ENCODE results near the gene PARD3.
"Not testable (repeated sequence)": the region's sequence is repeated elsewhere in the genome, so short reads cannot be mapped to it uniquely, and the experiment has no call there.

PARD3 gene

GRCh38 chr10:34700752-34701151 lies 114.3 kb downstream of the PARD3 start:
- not testable (repeated sequence) for H3K36me3 ChIP-seq (ENCODE audit: control insufficient read depth, insufficient read depth, low read length); H3K4me1 ChIP-seq (ENCODE audit: control insufficient read depth, insufficient read depth, low read length, poor library complexity, severe bottlenecking); H3K9me3 ChIP-seq (ENCODE audit: control insufficient read depth, low read length); H3K4me3 ChIP-seq (ENCODE audit: insufficient read depth, low read depth, low read length, poor library complexity, severe bottlenecking); H3K27ac ChIP-seq (ENCODE audit: insufficient read depth, low read length, poor library complexity, severe bottlenecking); DNase-seq; H3K27me3 ChIP-seq (replicated peaks; ENCODE audit: control insufficient read depth, insufficient read depth, low read length, poor library complexity, severe bottlenecking)

DNA sequence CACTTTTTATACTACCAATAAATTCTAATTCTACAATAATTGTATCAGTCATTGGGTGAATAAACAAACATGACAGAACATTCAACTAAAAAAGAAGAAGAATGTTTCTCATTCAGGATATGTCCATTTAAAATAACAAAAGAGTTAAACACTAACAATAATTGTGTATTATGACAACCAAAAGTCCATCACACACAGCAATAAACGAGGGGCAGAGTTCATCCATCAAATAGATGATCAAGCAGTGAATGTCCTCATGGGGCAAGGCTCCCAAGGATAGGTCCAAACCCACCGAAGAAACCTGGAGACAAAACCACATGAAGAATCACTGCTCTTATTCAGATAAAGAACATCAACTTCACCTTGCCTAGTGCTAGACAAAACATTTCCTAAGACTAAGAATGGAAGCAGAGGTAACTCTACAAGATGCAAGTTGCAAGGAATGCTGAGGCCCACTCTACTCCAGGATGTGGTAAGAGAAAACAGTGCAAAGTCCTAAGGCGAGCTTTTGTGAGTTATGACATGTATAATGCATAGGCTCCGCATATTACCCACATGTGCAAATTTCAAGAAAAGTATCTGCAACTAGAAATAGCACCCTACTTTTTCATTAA lies 115.1 kb downstream of the PARD3 start:
- no peak for DNase-seq
- Histone ChIP-seq H3K36me3 (ENCODE audit: control insufficient read depth, insufficient read depth, low read length) (no peaks in the 10 kb centered on the region), H3K27me3 (replicated peaks; ENCODE audit: control insufficient read depth, insufficient read depth, low read length, poor library complexity, severe bottlenecking) (no peaks in the 10 kb centered on the region), H3K9me3 (ENCODE audit: control insufficient read depth, low read length) (no peaks in the 10 kb centered on the region), H3K4me3 (ENCODE audit: insufficient read depth, low read depth, low read length, poor library complexity, severe bottlenecking) (no peak overlapping the region), H3K27ac (ENCODE audit: insufficient read depth, low read length, poor library complexity, severe bottlenecking) (no peak overlapping the region), H3K4me1 (ENCODE audit: control insufficient read depth, insufficient read depth, low read length, poor library complexity, severe bottlenecking) (no peaks in the 10 kb centered on the region)

DNA sequence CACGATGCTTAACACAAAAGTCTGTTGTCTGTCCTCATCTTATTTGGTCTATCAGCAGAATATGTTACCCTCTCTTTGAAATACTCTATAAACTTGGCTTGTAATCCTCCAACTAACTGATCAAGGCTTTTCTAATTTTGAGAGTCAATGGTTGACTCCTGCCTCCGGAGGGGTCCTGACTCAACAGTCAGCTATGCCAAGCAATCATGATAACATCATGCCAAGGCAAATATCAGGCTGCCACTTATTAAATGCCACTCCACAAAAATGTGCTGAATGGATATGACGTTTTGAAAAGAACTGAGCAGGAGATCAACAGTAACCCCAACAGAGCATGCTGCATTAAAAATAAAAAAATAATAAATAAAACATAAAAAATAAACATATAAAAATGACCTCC lies 116.1 kb downstream of the PARD3 start:
- Histone ChIP-seq H3K27me3 (replicated peaks; ENCODE audit: control insufficient read depth, insufficient read depth, low read length, poor library complexity, severe bottlenecking) (no peaks in the 10 kb centered on the region), H3K36me3 (ENCODE audit: control insufficient read depth, insufficient read depth, low read length) (no peaks in the 10 kb centered on the region), H3K4me3 (ENCODE audit: insufficient read depth, low read depth, low read length, poor library complexity, severe bottlenecking) (no peak overlapping the region), H3K4me1 (ENCODE audit: control insufficient read depth, insufficient read depth, low read length, poor library complexity, severe bottlenecking) (no peaks in the 10 kb centered on the region), H3K27ac (ENCODE audit: insufficient read depth, low read length, poor library complexity, severe bottlenecking) (no peak overlapping the region), H3K9me3 (ENCODE audit: control insufficient read depth, low read length) (no peaks in the 10 kb centered on the region)
- DNase-seq, result no peak

- H3K27ac ChIP-seq (ENCODE audit: insufficient read depth, low read length, poor library complexity, severe bottlenecking), result no peak overlapping the region
- H3K4me3 ChIP-seq (ENCODE audit: insufficient read depth, low read depth, low read length, poor library complexity, severe bottlenecking), result no peak overlapping the region
- no peaks in the 10 kb centered on the region for H3K4me1 ChIP-seq (ENCODE audit: control insufficient read depth, insufficient read depth, low read length, poor library complexity, severe bottlenecking)
- no peaks in the 10 kb centered on the region for H3K36me3 ChIP-seq (ENCODE audit: control insufficient read depth, insufficient read depth, low read length)
- no peaks in the 10 kb centered on the region for H3K9me3 ChIP-seq (ENCODE audit: control insufficient read depth, low read length)
- DNase-seq, result no peak
- no peaks in the 10 kb centered on the region for H3K27me3 ChIP-seq (replicated peaks; ENCODE audit: control insufficient read depth, insufficient read depth, low read length, poor library complexity, severe bottlenecking)
Measured at GRCh38 chr10:34698248-34698831, 116.8 kb downstream of the PARD3 start.

DNA sequence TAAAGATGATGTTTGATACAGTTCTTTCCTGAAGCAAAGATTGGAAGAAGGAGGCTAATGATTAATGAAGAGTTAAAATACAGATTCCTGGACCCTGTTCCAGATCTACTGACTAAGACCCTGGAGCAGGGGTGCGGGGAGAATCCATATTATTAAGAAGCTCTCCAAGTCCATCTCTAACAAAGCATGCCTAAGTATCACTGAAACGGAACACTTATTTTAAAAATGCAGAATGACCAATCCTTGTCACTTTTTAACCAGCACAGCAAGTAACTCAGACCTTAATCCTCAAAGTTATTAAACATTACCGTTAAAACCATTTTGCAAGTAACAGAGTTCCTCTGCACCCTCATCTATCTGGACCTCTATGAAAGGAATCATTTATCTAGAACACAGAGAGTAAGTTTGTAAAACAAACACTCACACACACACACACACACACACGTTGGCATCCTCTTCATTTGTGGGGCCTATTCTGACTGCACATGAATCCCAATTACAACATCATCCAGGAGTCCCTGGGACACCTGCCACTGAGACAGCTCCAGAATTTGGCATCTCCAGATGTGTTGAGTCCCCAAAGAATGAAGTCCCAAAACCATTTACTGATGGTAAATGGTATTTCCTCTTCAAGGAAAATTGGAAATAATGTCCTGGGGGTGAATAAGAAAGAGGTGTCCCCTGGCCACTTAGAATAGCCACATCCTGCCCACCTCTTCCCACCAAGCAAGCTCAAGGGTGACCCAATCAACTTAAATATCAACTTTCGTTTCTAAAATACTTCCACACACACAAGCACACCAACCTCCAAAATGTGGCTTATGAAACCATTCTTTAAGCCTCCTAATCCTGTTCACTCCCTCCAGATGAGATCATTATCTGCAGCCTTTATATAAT lies 117.5 kb downstream of the PARD3 start:
- Histone ChIP-seq H3K36me3 (ENCODE audit: control insufficient read depth, insufficient read depth, low read length) (no peaks in the 10 kb centered on the region), H3K27me3 (replicated peaks; ENCODE audit: control insufficient read depth, insufficient read depth, low read length, poor library complexity, severe bottlenecking) (no peaks in the 10 kb centered on the region), H3K4me1 (ENCODE audit: control insufficient read depth, insufficient read depth, low read length, poor library complexity, severe bottlenecking) (no peaks in the 10 kb centered on the region), H3K27ac (ENCODE audit: insufficient read depth, low read length, poor library complexity, severe bottlenecking) (no peak overlapping the region), H3K9me3 (ENCODE audit: control insufficient read depth, low read length) (no peaks in the 10 kb centered on the region), H3K4me3 (ENCODE audit: insufficient read depth, low read depth, low read length, poor library complexity, severe bottlenecking) (no peak overlapping the region)
- DNase-seq, result no peak

- no peak for DNase-seq
- H3K9me3 ChIP-seq (ENCODE audit: control insufficient read depth, low read length), result no peaks in the 10 kb centered on the region
- H3K4me3 ChIP-seq (ENCODE audit: insufficient read depth, low read depth, low read length, poor library complexity, severe bottlenecking), result no peak overlapping the region
- no peaks in the 10 kb centered on the region for H3K36me3 ChIP-seq (ENCODE audit: control insufficient read depth, insufficient read depth, low read length)
- H3K4me1 ChIP-seq (ENCODE audit: control insufficient read depth, insufficient read depth, low read length, poor library complexity, severe bottlenecking), result no peaks in the 10 kb centered on the region
- no peaks in the 10 kb centered on the region for H3K27me3 ChIP-seq (replicated peaks; ENCODE audit: control insufficient read depth, insufficient read depth, low read length, poor library complexity, severe bottlenecking)
- H3K27ac ChIP-seq (ENCODE audit: insufficient read depth, low read length, poor library complexity, severe bottlenecking), result no peak overlapping the region
Measured at GRCh38 chr10:34696423-34696822, 118.7 kb downstream of the PARD3 start.

- H3K36me3 ChIP-seq (ENCODE audit: control insufficient read depth, insufficient read depth, low read length), result no peaks in the 10 kb centered on the region
- H3K27me3 ChIP-seq (replicated peaks; ENCODE audit: control insufficient read depth, insufficient read depth, low read length, poor library complexity, severe bottlenecking), result no peaks in the 10 kb centered on the region
- H3K4me3 ChIP-seq (ENCODE audit: insufficient read depth, low read depth, low read length, poor library complexity, severe bottlenecking), result no peak overlapping the region
- H3K4me1 ChIP-seq (ENCODE audit: control insufficient read depth, insufficient read depth, low read length, poor library complexity, severe bottlenecking), result no peaks in the 10 kb centered on the region
- H3K9me3 ChIP-seq (ENCODE audit: control insufficient read depth, low read length), result no peaks in the 10 kb centered on the region
- H3K27ac ChIP-seq (ENCODE audit: insufficient read depth, low read length, poor library complexity, severe bottlenecking), result no peak overlapping the region
- no peak for DNase-seq
Measured at GRCh38 chr10:34690383-34691049, 124.6 kb downstream of the PARD3 start.

- Histone ChIP-seq H3K4me3 (ENCODE audit: insufficient read depth, low read depth, low read length, poor library complexity, severe bottlenecking) (no peak overlapping the region), H3K4me1 (ENCODE audit: control insufficient read depth, insufficient read depth, low read length, poor library complexity, severe bottlenecking) (no peaks in the 10 kb centered on the region), H3K9me3 (ENCODE audit: control insufficient read depth, low read length) (no peaks in the 10 kb centered on the region), H3K36me3 (ENCODE audit: control insufficient read depth, insufficient read depth, low read length) (no peaks in the 10 kb centered on the region), H3K27me3 (replicated peaks; ENCODE audit: control insufficient read depth, insufficient read depth, low read length, poor library complexity, severe bottlenecking) (no peaks in the 10 kb centered on the region), H3K27ac (ENCODE audit: insufficient read depth, low read length, poor library complexity, severe bottlenecking) (no peak overlapping the region)
- DNase-seq, result no peak
Measured at GRCh38 chr10:34689053-34689452, 126.0 kb downstream of the PARD3 start.

DNA sequence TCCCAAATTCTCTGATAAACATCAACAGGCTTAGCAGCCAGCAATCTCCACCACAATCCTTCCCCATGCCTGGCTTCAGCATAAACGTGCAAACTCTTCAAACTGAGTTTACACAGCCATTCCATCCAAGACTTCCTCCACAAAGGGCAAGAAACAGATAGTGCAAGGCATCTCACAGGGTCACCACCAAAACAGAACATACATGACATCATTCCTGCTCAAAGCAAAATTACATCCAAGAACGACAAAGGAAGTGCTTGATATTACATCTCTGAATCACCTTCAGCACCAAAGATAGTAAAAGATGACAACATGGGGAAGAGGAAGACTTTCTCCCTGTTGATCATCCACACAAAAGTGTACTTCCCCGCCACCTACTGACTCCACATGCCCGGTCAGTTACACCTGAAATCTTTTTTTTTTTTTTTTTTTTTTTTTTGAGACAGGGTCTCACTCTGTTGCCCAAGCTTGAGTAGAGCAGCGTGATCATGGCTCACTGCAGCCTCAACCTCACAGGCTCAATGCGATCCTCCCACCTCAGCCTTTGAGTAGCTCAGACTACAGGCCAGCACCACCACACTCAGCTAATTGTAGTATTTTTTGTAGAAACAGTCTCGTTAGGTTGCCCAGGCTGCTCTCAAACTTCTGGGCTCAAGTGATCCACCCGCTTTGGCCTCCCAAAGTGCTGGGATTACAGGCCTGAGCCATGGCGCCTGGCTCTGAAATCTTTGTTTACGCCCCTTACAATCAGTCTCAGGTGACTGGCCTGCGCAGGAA lies 127.5 kb downstream of the PARD3 start:
- no peaks in the 10 kb centered on the region for H3K36me3 ChIP-seq (ENCODE audit: control insufficient read depth, insufficient read depth, low read length)
- no peak overlapping the region for H3K4me3 ChIP-seq (ENCODE audit: insufficient read depth, low read depth, low read length, poor library complexity, severe bottlenecking)
- no peaks in the 10 kb centered on the region for H3K4me1 ChIP-seq (ENCODE audit: control insufficient read depth, insufficient read depth, low read length, poor library complexity, severe bottlenecking)
- no peaks in the 10 kb centered on the region for H3K9me3 ChIP-seq (ENCODE audit: control insufficient read depth, low read length)
- H3K27ac ChIP-seq (ENCODE audit: insufficient read depth, low read length, poor library complexity, severe bottlenecking), result no peak overlapping the region
- H3K27me3 ChIP-seq (replicated peaks; ENCODE audit: control insufficient read depth, insufficient read depth, low read length, poor library complexity, severe bottlenecking), result no peaks in the 10 kb centered on the region
- DNase-seq, result no peak
